Tibial nerve (tissue), 4 donors: ENCODE measurements around the gene PAM16. TPM values are rescaled to one million over a fixed set of nuclear protein-coding genes. Genes with fewer than 3 reads are reported as not detected.

ENCODE experiments used
- DNase-seq, 2 donors: peaks; one replicate each; pipeline ENCODE4 v3.0.0-alpha.2; 2019; ENCODE audit warnings: low spot score in 2 of 2
- H3K27ac ChIP-seq, 4 donors: fragments of 200-600 bp; sonication (generic) in 3 of 4; one replicate each; pipeline ENCODE4 v1.5.1; 2017 to 2019; ENCODE audit warnings: mild to moderate bottlenecking in 1 of 4
- H3K27me3 ChIP-seq, 2 donors: fragments of 200-600 bp; sonication (generic) in 1 of 2; one replicate each; pipeline versions ENCODE4 v1.5.1 to v1.6.0; 2017 to 2019
- H3K36me3 ChIP-seq, 3 donors: fragments of 200-600 bp; sonication (generic); one replicate each; pipeline ENCODE4 v1.5.1; 2018 to 2019
- H3K4me1 ChIP-seq, 4 donors: fragments of 200-600 bp; sonication (generic) in 3 of 4; one replicate each; pipeline ENCODE4 v1.5.1; 2017 to 2019
- H3K4me3 ChIP-seq, 4 donors: fragments of 200-600 bp; sonication (generic) in 3 of 4; one replicate each; pipeline ENCODE4 v1.5.1; 2017 to 2019; ENCODE audit warnings: mild to moderate bottlenecking in 1 of 4, moderate library complexity in 1 of 4
- H3K9me3 ChIP-seq, 4 donors: fragments of 200-600 bp; sonication (generic) in 3 of 4; one replicate each; pipeline ENCODE4 v1.5.1; 2017 to 2019
- CTCF ChIP-seq, 5 experiments: fragments of 200-600 bp in 3 of 5; fragments of 450-650 bp in 2 of 5; sonication (generic) in 3 of 5; IDR thresholded peaks; one replicate each; pipeline ENCODE4 v1.5.1; 2016 to 2019; ENCODE audit warnings: antibody characterized with exemption in 5 of 5, mild to moderate bottlenecking in 3 of 5, moderate library complexity in 2 of 5
- EP300 ChIP-seq, 2 donors: sonication (generic); formaldehyde crosslinking; IDR thresholded peaks; one replicate each; pipeline ENCODE4 v1.6.1; 2017; ENCODE audit warnings: antibody characterized with exemption in 2 of 2, mild to moderate bottlenecking in 1 of 2
- POLR2A ChIP-seq, 2 donors: fragments of 450-650 bp; IDR thresholded peaks; one replicate each; pipeline ENCODE4 v1.6.1; 2017; ENCODE audit warnings: antibody characterized with exemption in 2 of 2, mild to moderate bottlenecking in 2 of 2, moderate library complexity in 2 of 2
- WGBS, 2 donors: methylation state at CpG; one replicate each; pipeline ENCODE4 v1.1.5; 2018; 5-methylcytosine and 5-hydroxymethylcytosine counted together
- total RNA-seq, 4 donors: library from RNA; depleted of rRNA; stranded (reverse); fragments of >200 nt; gene quantifications; one replicate each; pipeline ENCODE4 v1.1.0, GENCODE V29; 2016

PAM16 gene
- total RNA-seq, 4 donors from 2014 or later: 45.1 to 95.1 (median 60.7) TPM

DNA sequence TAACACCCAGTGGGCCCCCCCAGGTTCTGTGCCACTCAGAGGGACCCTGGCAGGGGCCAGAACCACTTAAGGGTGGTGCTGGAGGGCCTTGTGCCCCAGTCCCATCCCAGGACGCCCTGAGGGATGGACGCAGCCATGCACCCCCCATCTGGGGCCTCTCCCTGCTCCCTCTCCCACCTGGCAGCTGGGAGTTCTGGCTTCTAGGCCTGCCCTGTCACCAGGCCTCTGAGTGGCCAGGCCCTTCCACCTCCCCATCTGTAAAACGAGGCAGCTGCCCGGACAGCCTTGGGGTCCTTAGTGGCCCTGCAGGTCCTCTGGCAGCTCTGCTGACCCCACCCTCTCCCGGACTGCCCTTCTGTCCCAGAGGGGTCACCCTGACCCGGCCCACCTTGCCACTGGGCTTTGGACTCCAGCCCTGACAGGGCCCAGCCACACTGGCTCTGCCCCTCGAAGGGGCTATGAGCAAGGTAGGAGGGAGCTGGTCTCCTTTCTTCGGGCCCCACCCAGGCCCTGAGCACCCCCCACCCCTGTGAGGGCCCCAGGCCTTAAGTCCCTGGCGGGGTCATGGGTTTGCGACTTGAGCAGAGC lies 12.3 kb downstream of the PAM16 start:
- Histone ChIP-seq H3K27ac (peak overlapping the region in 1 of 4 donors; percentile 53), H3K36me3 (peaks cover 0 to 70% (median 8%) of the 10 kb centered on the region in 3 donors), H3K9me3 (no peaks in the 10 kb centered on the region), H3K27me3 (no peaks in the 10 kb centered on the region), H3K4me3 (no peak overlapping the region), H3K4me1 (peaks cover 0 to 48% (median 4%) of the 10 kb centered on the region in 4 donors)
- DNase-seq: no peak
- TF ChIP-seq POLR2A (IDR thresholded peaks at IDR 0.05): no peak
- no peak for TF ChIP-seq CTCF (IDR thresholded peaks at IDR 0.05)
- no peak for TF ChIP-seq EP300 (IDR thresholded peaks at IDR 0.05)
- WGBS, 2 donors: 63 to 71% methylated on average over 9 to 10 of the region's 10 CpGs

DNA sequence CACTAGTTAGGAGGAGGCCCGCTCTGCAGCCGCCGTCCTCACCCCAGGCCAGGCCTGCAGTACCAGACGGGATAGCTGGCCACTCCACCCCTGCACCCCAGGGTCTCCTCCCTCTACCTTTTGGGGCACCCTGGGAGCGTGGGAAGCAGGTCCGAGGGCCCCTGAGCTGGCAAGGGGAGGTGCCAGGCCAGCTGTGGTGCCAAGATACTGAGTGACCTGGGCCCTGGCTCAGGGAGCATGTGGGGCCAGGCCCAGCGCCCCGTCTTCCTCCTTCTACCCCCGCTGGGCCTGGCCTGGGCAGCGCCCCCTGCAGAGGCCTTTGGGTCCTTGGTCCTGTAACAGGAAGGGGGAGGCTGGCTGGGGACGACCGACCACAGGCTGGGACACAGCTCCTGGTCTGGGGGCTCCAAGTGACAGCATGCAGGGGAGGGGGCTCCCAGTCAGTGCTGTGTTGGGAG lies 13.0 kb downstream of the PAM16 start:
- H3K4me1 ChIP-seq: peaks cover 0 to 42% (median under 1%) of the 10 kb centered on the region in 4 donors
- TF ChIP-seq CTCF (IDR thresholded peaks at IDR 0.05): no peak
- no peak for TF ChIP-seq EP300 (IDR thresholded peaks at IDR 0.05)
- TF ChIP-seq POLR2A (IDR thresholded peaks at IDR 0.05): no peak
- 76 to 78% methylated on average over 6 to 8 of the region's 12 CpGs for WGBS, 2 donors
- H3K4me3 ChIP-seq: no peak overlapping the region
- DNase-seq: no peak
- H3K9me3 ChIP-seq: no peaks in the 10 kb centered on the region
- H3K27me3 ChIP-seq: no peaks in the 10 kb centered on the region
- peaks cover 0 to 76% (median 8%) of the 10 kb centered on the region in 3 donors for H3K36me3 ChIP-seq
- peak overlapping the region in 1 of 4 donors; percentile 53 for H3K27ac ChIP-seq

GRCh38 chr16:4337540-4338088 lies 13.5 kb downstream of the PAM16 start:
- no peaks in the 10 kb centered on the region for H3K27me3 ChIP-seq
- H3K4me1 ChIP-seq: peaks cover 0 to 38% (median 0%) of the 10 kb centered on the region in 4 donors
- H3K9me3 ChIP-seq: no peaks in the 10 kb centered on the region
- peak overlapping the region in 1 of 4 donors; percentile 10 for H3K27ac ChIP-seq
- DNase-seq: no peak
- peaks cover 0 to 82% (median 8%) of the 10 kb centered on the region in 3 donors for H3K36me3 ChIP-seq
- no peak for TF ChIP-seq EP300 (IDR thresholded peaks at IDR 0.05)
- no peak for TF ChIP-seq POLR2A (IDR thresholded peaks at IDR 0.05)
- no peak for TF ChIP-seq CTCF (IDR thresholded peaks at IDR 0.05)
- H3K4me3 ChIP-seq: no peak overlapping the region
- WGBS, 2 donors: 72 to 77% methylated on average over 4 to 8 of the region's 12 CpGs

GRCh38 chr16:4336701-4337539 lies 14.2 kb downstream of the PAM16 start:
- Histone ChIP-seq H3K27me3 (no peaks in the 10 kb centered on the region), H3K27ac (peak overlapping the region in 1 of 4 donors; percentile 10), H3K36me3 (peaks cover 0 to 87% (median 8%) of the 10 kb centered on the region in 3 donors), H3K4me1 (peaks cover 0 to 37% (median 0%) of the 10 kb centered on the region in 4 donors), H3K4me3 (no peak overlapping the region), H3K9me3 (no peaks in the 10 kb centered on the region)
- 88 to 91% methylated on average over 29 to 31 of the region's 41 CpGs for WGBS, 2 donors
- no peak for DNase-seq
- no peak for TF ChIP-seq EP300 (IDR thresholded peaks at IDR 0.05)
- TF ChIP-seq CTCF (IDR thresholded peaks at IDR 0.05): no peak
- TF ChIP-seq POLR2A (IDR thresholded peaks at IDR 0.05): no peak
